ENCODE results near the gene CRIM1.

DNA sequence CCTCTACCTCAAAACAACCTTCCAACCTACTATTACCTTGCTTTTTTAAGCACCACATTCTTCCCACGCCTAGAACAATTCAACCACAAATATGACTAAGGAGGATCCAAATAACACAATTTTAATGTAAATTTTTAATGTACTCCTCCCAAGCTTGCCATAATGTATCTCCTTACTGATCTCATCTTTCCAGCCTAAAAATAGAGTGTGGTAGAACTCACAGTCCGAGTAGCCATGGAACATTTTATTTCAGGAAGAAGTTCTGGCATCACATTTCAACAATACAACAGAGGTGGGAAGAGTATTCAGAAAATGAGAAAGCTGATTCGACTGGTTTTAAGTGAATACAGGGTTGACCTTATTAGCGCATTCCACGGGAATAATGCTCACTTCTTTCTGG is 227.0 kb downstream of the CRIM1 start:
- TF ChIP-seq, protein P1, sequence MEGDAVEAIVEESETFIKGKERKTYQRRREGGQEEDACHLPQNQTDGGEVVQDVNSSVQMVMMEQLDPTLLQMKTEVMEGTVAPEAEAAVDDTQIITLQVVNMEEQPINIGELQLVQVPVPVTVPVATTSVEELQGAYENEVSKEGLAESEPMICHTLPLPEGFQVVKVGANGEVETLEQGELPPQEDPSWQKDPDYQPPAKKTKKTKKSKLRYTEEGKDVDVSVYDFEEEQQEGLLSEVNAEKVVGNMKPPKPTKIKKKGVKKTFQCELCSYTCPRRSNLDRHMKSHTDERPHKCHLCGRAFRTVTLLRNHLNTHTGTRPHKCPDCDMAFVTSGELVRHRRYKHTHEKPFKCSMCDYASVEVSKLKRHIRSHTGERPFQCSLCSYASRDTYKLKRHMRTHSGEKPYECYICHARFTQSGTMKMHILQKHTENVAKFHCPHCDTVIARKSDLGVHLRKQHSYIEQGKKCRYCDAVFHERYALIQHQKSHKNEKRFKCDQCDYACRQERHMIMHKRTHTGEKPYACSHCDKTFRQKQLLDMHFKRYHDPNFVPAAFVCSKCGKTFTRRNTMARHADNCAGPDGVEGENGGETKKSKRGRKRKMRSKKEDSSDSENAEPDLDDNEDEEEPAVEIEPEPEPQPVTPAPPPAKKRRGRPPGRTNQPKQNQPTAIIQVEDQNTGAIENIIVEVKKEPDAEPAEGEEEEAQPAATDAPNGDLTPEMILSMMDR (conservative IDR thresholded peaks at IDR 0.05): no peak
- no peak for TF ChIP-seq ZFX (IDR thresholded peaks at IDR 0.05)

Data from C4-2B (cell line).